Keratinocyte (primary cell): ENCODE data around the gene PPP1R18. TPM values are rescaled to one million over a fixed set of nuclear protein-coding genes. Genes with fewer than 3 reads are reported as not detected.

Source experiments
- DNase-seq: peaks from one replicate; pipeline ENCODE4 v3.0.0-alpha.2; 2011; ENCODE audit warnings: low read depth, missing footprints, low spot score
- FAIRE-seq: peaks from 2 replicates; lab custom pipeline; 2011; peaks lifted over from hg19 to GRCh38; lab: Jason Lieb, UNC
- H2AFZ ChIP-seq: 2 replicates; pipeline ENCODE4 v1.6.0; 2012; ENCODE audit warnings: low read length, control low read depth, inconsistent platforms; ENCODE audit not compliant: control insufficient read depth
- H3K27ac ChIP-seq: 2 replicates; pipeline ENCODE4 v1.5.1; 2011; ENCODE audit warnings: low read length; ENCODE audit not compliant: control insufficient read depth, insufficient read depth
- H3K27me3 ChIP-seq: 3 replicates; pipeline ENCODE4 v1.6.0; 2011; ENCODE audit warnings: low read length; ENCODE audit not compliant: control insufficient read depth, insufficient read depth; ENCODE audit errors: extremely low read depth
- H3K36me3 ChIP-seq, 2 experiments: 2 replicates in 1 of 2; 3 replicates in 1 of 2; pipeline ENCODE4 v1.5.1; 2011; ENCODE audit warnings: low read length in 2 of 2, mild to moderate bottlenecking in 1 of 2; ENCODE audit not compliant: control insufficient read depth in 2 of 2, insufficient read depth in 2 of 2; ENCODE audit errors: extremely low read depth in 1 of 2
- H3K4me1 ChIP-seq: 3 replicates; pipeline ENCODE4 v1.5.1; 2011; ENCODE audit warnings: low read length; ENCODE audit not compliant: control insufficient read depth, insufficient read depth; ENCODE audit errors: extremely low read depth
- H3K4me2 ChIP-seq: 3 replicates; pipeline ENCODE4 v1.6.0; 2011; ENCODE audit warnings: low read depth, low read length; ENCODE audit not compliant: control insufficient read depth, insufficient read depth; ENCODE audit errors: extremely low read depth
- H3K4me3 ChIP-seq, 3 experiments: fragments of 200-600 bp in 1 of 3; sonication (generic) in 1 of 3; 2 replicates in 2 of 3; 3 replicates in 1 of 3; pipeline ENCODE4 v1.5.1; 2011 to 2016; ENCODE audit warnings: low read length in 3 of 3, mild to moderate bottlenecking in 3 of 3, control low read depth in 2 of 3, inconsistent platforms in 1 of 3, low read depth in 1 of 3, mixed read lengths in 1 of 3, mixed run types in 1 of 3, moderate library complexity in 1 of 3; ENCODE audit not compliant: control insufficient read depth in 2 of 3, insufficient read depth in 2 of 3; ENCODE audit errors: extremely low read depth in 1 of 3
- H3K79me2 ChIP-seq: 2 replicates; pipeline ENCODE4 v1.6.0; 2012; ENCODE audit warnings: low read length; ENCODE audit not compliant: control insufficient read depth, insufficient read depth
- H3K9ac ChIP-seq: 3 replicates; pipeline ENCODE4 v1.6.0; 2011; ENCODE audit warnings: low read length; ENCODE audit not compliant: control insufficient read depth, insufficient read depth; ENCODE audit errors: extremely low read depth
- H3K9me1 ChIP-seq: 3 replicates; pipeline ENCODE4 v1.6.0; 2011; ENCODE audit warnings: low read length; ENCODE audit not compliant: control insufficient read depth, insufficient read depth; ENCODE audit errors: extremely low read depth
- H3K9me3 ChIP-seq: 2 replicates; pipeline ENCODE4 v1.5.1; 2012; ENCODE audit warnings: low read depth, low read length; ENCODE audit not compliant: control insufficient read depth
- H4K20me1 ChIP-seq: 3 replicates; pipeline ENCODE4 v1.6.0; 2011; ENCODE audit warnings: low read length; ENCODE audit not compliant: control insufficient read depth, insufficient read depth; ENCODE audit errors: extremely low read depth
- CTCF ChIP-seq, 3 experiments: IDR thresholded peaks in 1 of 3; conservative IDR thresholded peaks in 1 of 3; optimal IDR thresholded peaks in 1 of 3; 2 replicates in 2 of 3; 3 replicates in 1 of 3; pipeline versions ENCODE3 to v1.5.1; 2011; ENCODE audit warnings: low read length in 3 of 3, mild to moderate bottlenecking in 3 of 3, moderate library complexity in 2 of 3, control low read depth in 1 of 3, inconsistent platforms in 1 of 3; ENCODE audit not compliant: insufficient read depth in 2 of 3; ENCODE audit errors: extremely low read depth in 1 of 3
- EZH2 ChIP-seq: IDR thresholded peaks from one replicate; pipeline ENCODE4 v1.6.1; 2012; ENCODE audit warnings: inconsistent platforms, mild to moderate bottlenecking, low read length, moderate library complexity
- dilution Hi-C: fragments of 300-500 bp; cut with MboI; formaldehyde crosslinking; loops from one replicate; pipeline ENCODE4 v1.7.0; 2020; ENCODE audit warnings: low sequenced_read_pairs; ENCODE audit not compliant: extremely low pct_ligation_motif_present
- polyA plus RNA-seq, 5 experiments: library from polyadenylated mRNA; depleted of rRNA in 3 of 5; stranded (reverse) in 3 of 5; stranded (forward) in 1 of 5; unstranded in 1 of 5; fragments of >200 nt; gene quantifications; 1 replicate in 1 of 5; 2 replicates in 3 of 5; 3 replicates in 1 of 5; pipeline versions ENCODE4 v1.2.1 to v1.2.3, GENCODE V29; 2011 to 2012; ENCODE audit warnings: missing spikeins in 2 of 5, low read depth in 1 of 5, low replicate concordance in 1 of 5

PPP1R18 gene
- polyA plus RNA-seq, 1 donor (not counting 4 experiments of a cell fraction or from before 2014, with no cell fraction given), result 88.9 TPM

- Histone ChIP-seq H3K4me3 (no peak overlapping the region), H4K20me1 (no peaks in the 10 kb centered on the region), H3K36me3 (peaks cover 6 to 15% of the 10 kb centered on the region in 2 experiments), H2AFZ (no peak overlapping the region), H3K9ac (no peak overlapping the region), H3K9me1 (no peaks in the 10 kb centered on the region), H3K27ac (no peak overlapping the region), H3K4me1 (no peaks in the 10 kb centered on the region), H3K27me3 (no peaks in the 10 kb centered on the region), H3K79me2 (no peaks in the 10 kb centered on the region), H3K9me3 (no peaks in the 10 kb centered on the region), H3K4me2 (no peak overlapping the region)
- TF ChIP-seq EZH2, result no peak
- no peak for TF ChIP-seq CTCF (optimal IDR thresholded peaks at IDR 0.05 in 1 of 3, IDR thresholded peaks at IDR 0.05 in 1 of 3, conservative IDR thresholded peaks at IDR 0.05 in 1 of 3; ENCODE audit: extremely low read depth in 1 of 3, insufficient read depth in 2 of 3, low read length in 3 of 3)
- no peak for DNase-seq
- dilution Hi-C loops, result no loop called here
- FAIRE-seq, result no peak
These were observed 17.4 kb upstream of the PPP1R18 start for GRCh38 chr6:30703821-30704220.

GRCh38 chr6:30703011-30703410, 16.6 kb upstream of the PPP1R18 start:
- TF ChIP-seq EZH2, result no peak
- no peak for TF ChIP-seq CTCF (optimal IDR thresholded peaks at IDR 0.05 in 1 of 3, IDR thresholded peaks at IDR 0.05 in 1 of 3, conservative IDR thresholded peaks at IDR 0.05 in 1 of 3; ENCODE audit: extremely low read depth in 1 of 3, insufficient read depth in 2 of 3, low read length in 3 of 3)
- Histone ChIP-seq H3K79me2 (no peaks in the 10 kb centered on the region), H3K9me3 (no peaks in the 10 kb centered on the region), H2AFZ (no peak overlapping the region), H4K20me1 (no peaks in the 10 kb centered on the region), H3K9ac (no peak overlapping the region), H3K4me1 (no peaks in the 10 kb centered on the region), H3K27me3 (no peaks in the 10 kb centered on the region), H3K27ac (no peak overlapping the region), H3K4me3 (no peak overlapping the region), H3K4me2 (no peak overlapping the region), H3K36me3 (peaks cover 6 to 12% of the 10 kb centered on the region in 2 experiments), H3K9me1 (no peaks in the 10 kb centered on the region)
- no peak for FAIRE-seq
- DNase-seq, result no peak
- dilution Hi-C loops, result no loop called here
